ENCODE results near the gene SH3GLB2. TPM values are rescaled to one million over a fixed set of nuclear protein-coding genes. Genes with fewer than 3 reads are reported as not detected.

Gene SH3GLB2
- total RNA-seq, result 105 and 113 TPM in 2 replicates
- long read RNA-seq, result 0 reads

DNA sequence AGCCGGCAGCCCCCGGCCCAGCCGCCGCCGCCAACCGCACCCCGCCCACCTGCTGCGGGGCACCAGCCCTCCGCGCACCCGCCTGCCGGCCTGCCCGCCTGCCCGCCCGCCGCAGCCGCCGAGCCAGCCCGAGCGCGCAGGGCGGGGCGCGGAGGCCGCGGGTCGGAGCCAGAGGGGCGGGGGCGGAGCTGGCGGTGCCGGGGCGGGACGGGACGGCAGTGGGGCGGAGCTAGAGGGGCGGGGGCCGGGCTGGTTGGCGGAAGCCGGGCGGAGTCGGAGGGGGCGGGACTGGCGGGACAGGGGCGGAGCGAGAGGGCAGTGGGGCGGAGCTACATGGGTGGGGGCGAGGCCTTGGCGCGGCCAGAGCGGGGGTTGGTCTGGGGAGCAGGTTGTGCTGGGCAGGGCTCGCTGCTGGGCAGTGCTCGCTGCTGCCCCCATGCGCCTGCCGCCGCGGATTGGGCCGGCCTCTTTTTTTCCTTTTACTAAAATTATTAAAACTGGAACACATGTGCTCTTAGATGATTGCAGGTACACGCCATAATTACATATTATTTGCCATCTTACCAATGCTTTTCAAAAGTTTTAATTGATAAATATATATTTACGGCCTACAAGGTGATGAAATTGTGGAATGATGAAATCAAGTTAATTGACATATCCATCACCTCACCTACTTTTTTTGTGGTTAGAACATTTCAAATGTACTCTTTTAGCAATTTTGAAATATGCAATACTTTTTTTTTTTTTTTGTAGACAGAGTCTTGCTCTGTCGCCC lies at the start of gene SH3GLB2:
Gene SH3GLB2, minus strand, starts transcription at position 140 of the 775 bp plus-strand sequence. CDS start 177 bp downstream, outside the sequence.
- Mint-ChIP-seq H3K27me3 (ENCODE audit: unreplicated experiment) (no peaks in the 10 kb centered on the region), H3K4me3 (ENCODE audit: unreplicated experiment) (peak within 1 kb of the TSS; percentile 80), H3K36me3 (ENCODE audit: unreplicated experiment) (no peaks in the 10 kb centered on the region), H3K9me3 (ENCODE audit: unreplicated experiment) (no peaks in the 10 kb centered on the region), H3K27ac (ENCODE audit: unreplicated experiment) (peak within 1 kb of the TSS; percentile 79), H3K4me1 (ENCODE audit: unreplicated experiment) (peaks cover 24% of the 10 kb centered on the region)
- TF ChIP-seq, protein P1, sequence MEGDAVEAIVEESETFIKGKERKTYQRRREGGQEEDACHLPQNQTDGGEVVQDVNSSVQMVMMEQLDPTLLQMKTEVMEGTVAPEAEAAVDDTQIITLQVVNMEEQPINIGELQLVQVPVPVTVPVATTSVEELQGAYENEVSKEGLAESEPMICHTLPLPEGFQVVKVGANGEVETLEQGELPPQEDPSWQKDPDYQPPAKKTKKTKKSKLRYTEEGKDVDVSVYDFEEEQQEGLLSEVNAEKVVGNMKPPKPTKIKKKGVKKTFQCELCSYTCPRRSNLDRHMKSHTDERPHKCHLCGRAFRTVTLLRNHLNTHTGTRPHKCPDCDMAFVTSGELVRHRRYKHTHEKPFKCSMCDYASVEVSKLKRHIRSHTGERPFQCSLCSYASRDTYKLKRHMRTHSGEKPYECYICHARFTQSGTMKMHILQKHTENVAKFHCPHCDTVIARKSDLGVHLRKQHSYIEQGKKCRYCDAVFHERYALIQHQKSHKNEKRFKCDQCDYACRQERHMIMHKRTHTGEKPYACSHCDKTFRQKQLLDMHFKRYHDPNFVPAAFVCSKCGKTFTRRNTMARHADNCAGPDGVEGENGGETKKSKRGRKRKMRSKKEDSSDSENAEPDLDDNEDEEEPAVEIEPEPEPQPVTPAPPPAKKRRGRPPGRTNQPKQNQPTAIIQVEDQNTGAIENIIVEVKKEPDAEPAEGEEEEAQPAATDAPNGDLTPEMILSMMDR (IDR thresholded peaks at IDR 0.05), result peak; percentile 93
- peak; percentile 100 for DNase-seq (ENCODE audit: extremely low spot score, unreplicated experiment)

DNA sequence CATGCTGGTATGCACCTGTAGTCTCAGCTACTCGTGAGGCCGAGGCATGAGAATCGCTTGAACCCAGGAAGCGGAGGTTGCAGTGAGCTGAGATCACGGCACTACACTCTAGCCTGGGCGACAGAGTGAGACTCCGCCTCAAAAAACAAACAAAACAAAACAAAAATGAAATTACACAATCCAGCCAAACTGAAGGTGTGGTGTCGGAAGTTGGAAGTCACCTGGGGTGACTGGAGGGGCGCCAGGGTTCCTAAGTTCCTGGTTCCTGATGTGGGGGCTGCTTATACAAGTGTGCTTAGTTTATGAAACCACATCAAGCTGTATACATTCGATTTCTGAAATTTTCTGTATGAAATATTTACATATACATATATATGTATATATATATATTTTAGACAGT lies 49.1 kb upstream of the SH3GLB2 start:
- TF ChIP-seq, protein P1 (IDR thresholded peaks at IDR 0.05), result no peak
- Mint-ChIP-seq H3K27ac (ENCODE audit: unreplicated experiment) (no peak overlapping the region), H3K36me3 (ENCODE audit: unreplicated experiment) (no peaks in the 10 kb centered on the region), H3K9me3 (ENCODE audit: unreplicated experiment) (no peaks in the 10 kb centered on the region), H3K27me3 (ENCODE audit: unreplicated experiment) (no peaks in the 10 kb centered on the region), H3K4me1 (ENCODE audit: unreplicated experiment) (peaks cover 13% of the 10 kb centered on the region), H3K4me3 (ENCODE audit: unreplicated experiment) (no peak overlapping the region)
- no peak for DNase-seq (ENCODE audit: extremely low spot score, unreplicated experiment)

DNA sequence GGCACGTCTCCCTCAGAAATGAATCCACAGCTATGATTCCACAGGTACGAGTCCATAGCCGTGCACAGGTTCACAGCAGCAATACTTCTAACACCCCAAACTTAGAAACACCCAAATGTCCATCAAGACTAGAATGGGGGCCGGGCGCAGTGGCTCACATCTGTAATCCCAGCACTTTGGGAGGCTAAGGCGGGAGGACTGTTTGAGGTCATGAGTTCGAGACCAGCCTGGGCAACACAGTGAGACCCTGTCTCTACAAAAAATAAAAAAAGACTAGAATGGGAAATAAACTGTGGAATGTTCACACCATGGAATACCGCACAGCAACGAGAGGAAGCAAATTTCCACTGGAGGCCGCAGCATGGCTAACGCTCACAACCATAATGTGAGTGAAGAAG lies 48.5 kb upstream of the SH3GLB2 start:
- no peak overlapping the region for H3K27ac Mint-ChIP-seq (ENCODE audit: unreplicated experiment)
- no peak for DNase-seq (ENCODE audit: extremely low spot score, unreplicated experiment)
- no peaks in the 10 kb centered on the region for H3K9me3 Mint-ChIP-seq (ENCODE audit: unreplicated experiment)
- no peak overlapping the region for H3K4me3 Mint-ChIP-seq (ENCODE audit: unreplicated experiment)
- H3K27me3 Mint-ChIP-seq (ENCODE audit: unreplicated experiment), result no peaks in the 10 kb centered on the region
- TF ChIP-seq, protein P1 (IDR thresholded peaks at IDR 0.05), result no peak
- H3K4me1 Mint-ChIP-seq (ENCODE audit: unreplicated experiment), result peaks cover 10% of the 10 kb centered on the region
- H3K36me3 Mint-ChIP-seq (ENCODE audit: unreplicated experiment), result no peaks in the 10 kb centered on the region

DNA sequence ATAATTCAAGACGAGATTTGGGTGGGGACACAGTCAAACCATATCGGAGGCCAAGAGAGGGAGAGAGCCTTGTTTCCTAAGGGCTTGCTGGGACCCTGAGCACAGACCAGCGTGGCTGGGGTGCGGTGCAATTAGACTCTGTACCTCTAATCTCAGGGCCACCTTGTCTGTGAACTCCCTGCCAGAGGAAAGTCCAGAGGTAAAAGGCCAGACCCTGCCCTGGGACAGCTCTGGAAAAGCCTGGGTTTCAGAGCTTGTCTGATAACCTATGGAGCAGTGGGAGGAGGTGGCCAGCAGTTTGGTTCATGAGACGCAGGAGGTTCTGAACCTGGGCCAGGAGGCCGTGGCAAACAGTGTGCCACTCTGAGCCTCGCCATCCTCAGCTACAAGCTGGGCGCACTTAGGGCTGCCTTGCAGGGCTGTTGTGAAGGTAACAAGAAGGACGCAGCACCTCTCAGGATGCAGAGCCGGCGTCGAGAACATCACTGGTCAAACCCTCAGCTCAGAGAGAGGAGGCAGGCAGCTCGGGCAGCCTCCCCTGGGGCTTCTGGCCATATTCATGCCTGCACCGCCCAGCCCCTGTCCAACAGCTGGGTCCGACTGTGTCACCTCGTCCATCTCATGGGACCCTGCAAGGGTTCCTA lies 48.0 kb upstream of the SH3GLB2 start:
- no peak for DNase-seq (ENCODE audit: extremely low spot score, unreplicated experiment)
- TF ChIP-seq, protein P1 (IDR thresholded peaks at IDR 0.05), result no peak
- Mint-ChIP-seq H3K27me3 (ENCODE audit: unreplicated experiment) (no peaks in the 10 kb centered on the region), H3K27ac (ENCODE audit: unreplicated experiment) (no peak overlapping the region), H3K36me3 (ENCODE audit: unreplicated experiment) (no peaks in the 10 kb centered on the region), H3K9me3 (ENCODE audit: unreplicated experiment) (no peaks in the 10 kb centered on the region), H3K4me1 (ENCODE audit: unreplicated experiment) (peaks cover 7% of the 10 kb centered on the region), H3K4me3 (ENCODE audit: unreplicated experiment) (no peak overlapping the region)

DNA sequence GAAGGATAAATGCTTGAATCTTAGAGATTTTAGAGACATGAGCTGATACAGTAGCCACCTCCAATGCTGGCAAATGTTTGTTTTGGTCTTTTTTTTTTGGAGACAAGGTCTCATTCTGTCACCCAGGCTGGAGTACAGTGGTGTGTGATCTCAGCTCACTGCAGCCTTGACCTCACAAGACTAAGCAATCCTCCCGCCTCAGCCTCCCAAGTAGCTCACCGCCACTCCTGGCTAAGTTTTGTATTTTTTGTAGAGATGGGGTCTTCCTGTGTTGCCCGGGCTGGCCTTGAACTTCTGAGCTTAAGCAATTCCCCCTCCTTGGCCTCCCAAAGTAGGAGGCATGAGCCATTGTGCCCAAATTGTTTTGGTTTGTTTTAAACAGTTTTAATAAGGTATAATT lies 46.0 kb upstream of the SH3GLB2 start:
- no peaks in the 10 kb centered on the region for H3K9me3 Mint-ChIP-seq (ENCODE audit: unreplicated experiment)

More for the DNA sequence above, 46.0 kb upstream of the SH3GLB2 start:
- peaks cover 2% of the 10 kb centered on the region for H3K36me3 Mint-ChIP-seq (ENCODE audit: unreplicated experiment)
- H3K27me3 Mint-ChIP-seq (ENCODE audit: unreplicated experiment), result no peaks in the 10 kb centered on the region
- H3K4me3 Mint-ChIP-seq (ENCODE audit: unreplicated experiment), result no peak overlapping the region
- no peaks in the 10 kb centered on the region for H3K4me1 Mint-ChIP-seq (ENCODE audit: unreplicated experiment)
- DNase-seq (ENCODE audit: extremely low spot score, unreplicated experiment), result no peak
- TF ChIP-seq, protein P1 (IDR thresholded peaks at IDR 0.05), result no peak
- no peak overlapping the region for H3K27ac Mint-ChIP-seq (ENCODE audit: unreplicated experiment)

Measured in osteocyte (in vitro differentiated cells).